C4-2B (cell line): ENCODE data around the gene MTMR3.

Experiments
- CTCF ChIP-seq: fragments of 450-650 bp; conservative IDR thresholded peaks from 2 replicates; pipeline ENCODE4 v1.5.1; 2017; ENCODE audit warnings: mild to moderate bottlenecking
- ZFX ChIP-seq: fragments of 450-650 bp; IDR thresholded peaks from 2 replicates; pipeline ENCODE4 v1.6.1; 2017

GRCh38 chr22:30001459-30001858 lies 118.5 kb downstream of the MTMR3 start:
- TF ChIP-seq CTCF (no peak), ZFX (no peak)
